A549 (cell line): Measurements from ENCODE around the gene VPS13A. TPM values are rescaled to one million over a fixed set of nuclear protein-coding genes. Genes with fewer than 3 reads are reported as not detected.

Source experiments
- ATAC-seq, 2 experiments: fragments of 200-7000 bp in 1 of 2; fragments of >200 bp in 1 of 2; cut with Nextera tagmentation in 1 of 2; cut with Tn5 transposase in 1 of 2; 3 replicates each; pipeline versions ENCODE4 v1.8.0 to v1.9.1; 2018 to 2020; ENCODE audit warnings: mild to moderate bottlenecking in 1 of 2, moderate library complexity in 1 of 2
- CTCF ChIA-PET: fragments of 300-600 bp; sonication (Branson Sonifier 250); formaldehyde crosslinking; extraction: SDS; loops from one replicate; lab custom pipeline; 2021; ENCODE audit warnings: antibody characterized with exemption, inconsistent platforms; lab: Yijun Ruan, JAX
- POLR2A ChIA-PET: fragments of 350-600 bp; formaldehyde crosslinking; extraction: SDS; loops from one replicate; lab custom pipeline; 2021; ENCODE audit warnings: antibody characterized with exemption, inconsistent platforms; lab: Yijun Ruan, JAX
- DNase-seq, 2 experiments: peaks; one replicate each; pipeline versions ENCODE4 v3.0.0 to v3.0.0-alpha.2; 2011 to 2016; ENCODE audit warnings: low read depth in 1 of 2, low spot score in 1 of 2
- FAIRE-seq: peaks from 2 replicates; lab custom pipeline; 2011; peaks lifted over from hg19 to GRCh38; lab: Jason Lieb, UNC
- H3K27ac ChIP-seq, 2 experiments: fragments of >200 bp; sonication (Bioruptor Twin); formaldehyde crosslinking; 3 replicates each; pipeline ENCODE4 v1.5.1; 2016 to 2017
- H3K4me1 ChIP-seq: fragments of >200 bp; sonication (Bioruptor Twin); formaldehyde crosslinking; 3 replicates; pipeline ENCODE4 v1.6.1; 2016
- H3K4me2 ChIP-seq: fragments of >200 bp; sonication (Bioruptor Twin); formaldehyde crosslinking; 3 replicates; pipeline ENCODE4 v1.6.1; 2016
- H3K4me3 ChIP-seq: fragments of >200 bp; sonication (Bioruptor Twin); formaldehyde crosslinking; 3 replicates; pipeline ENCODE4 v1.5.1; 2016
- H3K9me3 ChIP-seq: fragments of >200 bp; sonication (Bioruptor Twin); formaldehyde crosslinking; 3 replicates; pipeline ENCODE4 v1.6.1; 2016
- BHLHE40 ChIP-seq: IDR thresholded peaks from 2 replicates; pipeline ENCODE4 v1.6.1; 2012; ENCODE audit warnings: low read depth, low read length, inconsistent platforms
- CBX8 ChIP-seq: fragments of 200-600 bp; sonication (generic); IDR thresholded peaks from 2 replicates; pipeline ENCODE4 v1.6.1; 2016
- EHF ChIP-seq: fragments of 250-450 bp; sonication (Bioruptor Pico); IDR thresholded peaks from 2 replicates; pipeline ENCODE4 v1.5.0; 2020; ENCODE audit warnings: mild to moderate bottlenecking
- GATA3 ChIP-seq: IDR thresholded peaks from 2 replicates; pipeline ENCODE4 v1.6.1; 2012; ENCODE audit warnings: borderline replicate concordance
- HEYL ChIP-seq: fragments of 250-450 bp; sonication (Bioruptor Pico); IDR thresholded peaks from 2 replicates; pipeline ENCODE4 v1.8.0; 2021; ENCODE audit warnings: mild to moderate bottlenecking, moderate library complexity
- HOXA7 ChIP-seq: fragments of 250-450 bp; sonication (Bioruptor Pico); IDR thresholded peaks from 2 replicates; pipeline ENCODE4 v1.5.0; 2020; ENCODE audit warnings: mild to moderate bottlenecking, moderate library complexity
- JUNB ChIP-seq: fragments of >200 bp; sonication (Bioruptor Twin); formaldehyde crosslinking; IDR thresholded peaks from 2 replicates; pipeline ENCODE4 v1.6.1; 2016
- KDM5A ChIP-seq: fragments of 200-600 bp; sonication (generic); IDR thresholded peaks from 2 replicates; pipeline ENCODE4 v1.6.1; 2016; ENCODE audit warnings: antibody characterized with exemption, mild to moderate bottlenecking
- NFE2L2 ChIP-seq: fragments of 150-350 bp; conservative IDR thresholded peaks from 2 replicates; pipeline ENCODE4 v1.6.1; 2014; ENCODE audit warnings: low read length
- NPAS2 ChIP-seq: fragments of 250-450 bp; sonication (Bioruptor Pico); IDR thresholded peaks from 2 replicates; pipeline ENCODE4 v1.8.0; 2022; ENCODE audit warnings: mild to moderate bottlenecking, moderate library complexity, borderline replicate concordance
- PHF8 ChIP-seq: fragments of 200-600 bp; sonication (generic); IDR thresholded peaks from 2 replicates; pipeline ENCODE4 v1.6.1; 2016; ENCODE audit warnings: low read depth, mild to moderate bottlenecking, antibody characterized with exemption, moderate library complexity, borderline replicate concordance
- POLR2A ChIP-seq: IDR thresholded peaks from 2 replicates; pipeline ENCODE4 v1.6.1; 2012; ENCODE audit warnings: mild to moderate bottlenecking, low read length
- RAD21 ChIP-seq, 2 experiments: fragments of >200 bp in 1 of 2; sonication (Bioruptor Twin) in 1 of 2; formaldehyde crosslinking in 1 of 2; IDR thresholded peaks in 1 of 2; conservative IDR thresholded peaks in 1 of 2; 2 replicates in 1 of 2; 3 replicates in 1 of 2; pipeline ENCODE4 v1.6.1; 2012 to 2018; ENCODE audit warnings: inconsistent platforms in 1 of 2
- RARB ChIP-seq: fragments of 250-450 bp; sonication (Bioruptor Pico); IDR thresholded peaks from 2 replicates; pipeline ENCODE4 v1.8.0; 2021; ENCODE audit warnings: mild to moderate bottlenecking, moderate library complexity
- RCOR1 ChIP-seq: fragments of 150-350 bp; IDR thresholded peaks from 2 replicates; pipeline ENCODE4 v1.6.1; 2014; ENCODE audit warnings: antibody characterized with exemption, low read length, low read depth
- RFX5 ChIP-seq: fragments of 450-650 bp; IDR thresholded peaks from 2 replicates; pipeline ENCODE4 v1.7.1; 2014; ENCODE audit warnings: antibody characterized with exemption, mild to moderate bottlenecking, moderate library complexity
- RNF2 ChIP-seq: fragments of 200-600 bp; sonication (generic); IDR thresholded peaks from 2 replicates; pipeline ENCODE4 v1.6.1; 2016; ENCODE audit warnings: low read depth, mild to moderate bottlenecking, antibody characterized with exemption, moderate library complexity, borderline replicate concordance
- SMC3 ChIP-seq: fragments of >200 bp; sonication (Bioruptor Twin); formaldehyde crosslinking; IDR thresholded peaks from 3 replicates; pipeline ENCODE4 v1.6.1; 2018; ENCODE audit warnings: inconsistent platforms
- SREBF2 ChIP-seq: fragments of 450-650 bp; IDR thresholded peaks from 2 replicates; pipeline ENCODE4 v1.6.1; 2014; ENCODE audit warnings: mild to moderate bottlenecking, moderate library complexity
- TFCP2L1 ChIP-seq: fragments of 250-450 bp; sonication (Bioruptor Pico); IDR thresholded peaks from 2 replicates; pipeline ENCODE4 v1.5.0; 2021; ENCODE audit warnings: mild to moderate bottlenecking
- ZSCAN20 ChIP-seq: fragments of 250-450 bp; sonication (Bioruptor Pico); IDR thresholded peaks from 2 replicates; pipeline ENCODE4 v1.8.0; 2022; ENCODE audit warnings: mild to moderate bottlenecking, moderate library complexity
- WGBS: methylation state at CpG from one replicate; pipeline ENCODE4 v1.1.6; 2017; ENCODE audit errors: missing lambda C conversion rate; 5-methylcytosine and 5-hydroxymethylcytosine counted together
- polyA plus RNA-seq, 4 experiments: library from polyadenylated mRNA; depleted of rRNA in 3 of 4; stranded (reverse); fragments of >200 nt; fragmentation: RNase III in 1 of 4; extraction: RNeasy Plus Mini Kit Qiagen cat#74134 plus additional on column Dnase treatment in 1 of 4; gene quantifications; 2 replicates in 3 of 4; 3 replicates in 1 of 4; pipeline ENCODE4 v1.2.3, GENCODE V29; 2011 to 2017
- TF ChIP-seq, protein P1 (sequence below): fragments of >200 bp; sonication (Bioruptor Twin); formaldehyde crosslinking; IDR thresholded peaks from 3 replicates; pipeline ENCODE4 v1.5.1; 2016
- TF ChIP-seq, protein P2 (sequence below): IDR thresholded peaks from 2 replicates; pipeline ENCODE4 v1.6.1; 2012
- TF ChIP-seq, protein P3 (sequence below): IDR thresholded peaks from 2 replicates; pipeline ENCODE4 v1.6.1; 2012
- TF ChIP-seq, protein P4 (sequence below): fragments of >200 bp; sonication (Bioruptor Twin); formaldehyde crosslinking; IDR thresholded peaks from 3 replicates; pipeline ENCODE4 v1.6.1; 2016

Gene VPS13A
- polyA plus RNA-seq, 2 of the 4 experiments (the other 2 are of a cell fraction), result 12.3 to 66.6 TPM

DNA sequence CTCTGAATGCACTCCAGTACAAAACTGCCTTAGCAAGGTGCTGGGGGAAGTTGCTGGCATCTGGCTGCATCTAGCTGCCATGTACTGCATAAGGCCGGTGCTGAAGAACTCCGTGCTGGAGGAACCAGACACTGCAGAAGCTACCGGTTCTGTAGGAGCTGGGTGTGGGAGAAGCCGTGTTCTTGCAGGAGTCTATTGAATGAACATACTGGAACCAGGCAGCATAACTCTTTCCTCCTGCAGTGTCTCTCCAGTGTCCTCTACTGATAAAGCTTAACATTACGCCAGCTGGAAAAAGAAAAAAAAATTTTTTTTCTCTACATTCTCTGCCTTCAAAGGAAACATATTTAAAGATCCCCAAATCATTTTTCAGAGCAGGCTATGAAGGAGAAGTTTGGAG, 38.5 kb downstream of the VPS13A start:
- ATAC-seq (peak; percentile 68 to 80; a peak in 5 of 6 replicates), DNase-seq (peak in 1 of 2 experiments; percentile 37), FAIRE-seq (no peak)
- H3K27ac ChIP-seq, result no peak overlapping the region
- ChIA-PET CTCF (interaction anchor here (0.7 to 1.8 kb wide), 7 partner anchors 8 to 51 kb away, joined by 3 to 17 read pairs (median 3); no protein-coding TSS in a partner anchor), POLR2A (interaction anchor here (1.0 kb wide), 1 partner anchor 39 kb away, joined by 3 read pairs; the partner anchor contains the start of gene VPS13A)
- 82% methylated on average over 5 of the region's 5 CpGs for WGBS
- H3K9me3 ChIP-seq, result no peaks in the 10 kb centered on the region
- H3K4me3 ChIP-seq, result no peak overlapping the region
- TF ChIP-seq PHF8 (no peak), RAD21 (conservative IDR thresholded peaks at IDR 0.05 in 1 of 2, IDR thresholded peaks at IDR 0.05 in 1 of 2) (peak; percentile 45 to 56), BHLHE40 (no peak), CBX8 (no peak), TFCP2L1 (CRISPR knock-in tag) (no peak), SMC3 (0 out of 3 replicates have a peak, but pooled peaks have one; percentile 19), KDM5A (no peak), JUNB (no peak)
- TF ChIP-seq, protein P1, sequence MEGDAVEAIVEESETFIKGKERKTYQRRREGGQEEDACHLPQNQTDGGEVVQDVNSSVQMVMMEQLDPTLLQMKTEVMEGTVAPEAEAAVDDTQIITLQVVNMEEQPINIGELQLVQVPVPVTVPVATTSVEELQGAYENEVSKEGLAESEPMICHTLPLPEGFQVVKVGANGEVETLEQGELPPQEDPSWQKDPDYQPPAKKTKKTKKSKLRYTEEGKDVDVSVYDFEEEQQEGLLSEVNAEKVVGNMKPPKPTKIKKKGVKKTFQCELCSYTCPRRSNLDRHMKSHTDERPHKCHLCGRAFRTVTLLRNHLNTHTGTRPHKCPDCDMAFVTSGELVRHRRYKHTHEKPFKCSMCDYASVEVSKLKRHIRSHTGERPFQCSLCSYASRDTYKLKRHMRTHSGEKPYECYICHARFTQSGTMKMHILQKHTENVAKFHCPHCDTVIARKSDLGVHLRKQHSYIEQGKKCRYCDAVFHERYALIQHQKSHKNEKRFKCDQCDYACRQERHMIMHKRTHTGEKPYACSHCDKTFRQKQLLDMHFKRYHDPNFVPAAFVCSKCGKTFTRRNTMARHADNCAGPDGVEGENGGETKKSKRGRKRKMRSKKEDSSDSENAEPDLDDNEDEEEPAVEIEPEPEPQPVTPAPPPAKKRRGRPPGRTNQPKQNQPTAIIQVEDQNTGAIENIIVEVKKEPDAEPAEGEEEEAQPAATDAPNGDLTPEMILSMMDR, result peak; percentile 42; the same call in 2 of the 3 replicates
- H3K4me2 ChIP-seq, result no peak overlapping the region
- peaks cover 12% of the 10 kb centered on the region; the same call in 1 of the 3 replicates for H3K4me1 ChIP-seq

DNA sequence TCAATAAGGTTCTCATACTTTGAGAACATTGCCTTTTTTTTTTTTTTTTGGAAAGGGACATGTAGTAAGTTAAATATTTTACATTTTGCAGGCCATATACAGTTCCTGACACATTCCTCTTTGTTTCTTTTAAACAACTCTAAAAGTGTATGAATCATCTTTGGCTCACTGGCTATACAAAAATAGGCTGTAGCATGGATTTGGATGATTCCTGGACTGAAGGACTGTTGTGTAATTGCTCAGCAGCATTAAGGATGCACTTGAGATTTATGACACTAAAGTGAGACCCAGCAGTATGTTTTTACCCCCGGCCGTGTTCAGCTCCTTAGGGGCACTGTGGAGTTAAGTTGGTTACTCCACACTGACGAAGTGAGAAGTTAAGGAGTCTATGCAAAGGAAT, 41.3 kb downstream of the VPS13A start:
- Histone ChIP-seq H3K4me1 (peaks cover 12% of the 10 kb centered on the region; the same call in 1 of the 3 replicates), H3K4me3 (no peak overlapping the region), H3K4me2 (no peak overlapping the region), H3K27ac (no peak overlapping the region), H3K9me3 (no peaks in the 10 kb centered on the region)
- ATAC-seq, result no peak
- ChIA-PET CTCF (no interaction called here), POLR2A (no interaction called here)
- DNase-seq, result no peak
- TF ChIP-seq EHF (CRISPR knock-in tag) (no peak), PHF8 (no peak), NFE2L2 (no peak), HOXA7 (CRISPR knock-in tag) (no peak), RFX5 (no peak), RCOR1 (no peak), HEYL (CRISPR knock-in tag) (no peak), SREBF2 (no peak), RARB (CRISPR knock-in tag) (no peak), ZSCAN20 (CRISPR knock-in tag) (no peak), TFCP2L1 (CRISPR knock-in tag) (no peak), KDM5A (no peak), RNF2 (no peak), GATA3 (no peak), NPAS2 (CRISPR knock-in tag) (no peak), POLR2A (no peak)
- TF ChIP-seq, protein P2, sequence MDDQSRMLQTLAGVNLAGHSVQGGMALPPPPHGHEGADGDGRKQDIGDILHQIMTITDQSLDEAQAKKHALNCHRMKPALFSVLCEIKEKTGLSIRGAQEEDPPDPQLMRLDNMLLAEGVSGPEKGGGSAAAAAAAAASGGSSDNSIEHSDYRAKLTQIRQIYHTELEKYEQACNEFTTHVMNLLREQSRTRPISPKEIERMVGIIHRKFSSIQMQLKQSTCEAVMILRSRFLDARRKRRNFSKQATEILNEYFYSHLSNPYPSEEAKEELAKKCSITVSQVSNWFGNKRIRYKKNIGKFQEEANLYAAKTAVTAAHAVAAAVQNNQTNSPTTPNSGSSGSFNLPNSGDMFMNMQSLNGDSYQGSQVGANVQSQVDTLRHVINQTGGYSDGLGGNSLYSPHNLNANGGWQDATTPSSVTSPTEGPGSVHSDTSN, result no peak
- TF ChIP-seq, protein P3, sequence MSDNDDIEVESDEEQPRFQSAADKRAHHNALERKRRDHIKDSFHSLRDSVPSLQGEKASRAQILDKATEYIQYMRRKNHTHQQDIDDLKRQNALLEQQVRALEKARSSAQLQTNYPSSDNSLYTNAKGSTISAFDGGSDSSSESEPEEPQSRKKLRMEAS, result no peak
- TF ChIP-seq, protein P1, result no peak
- TF ChIP-seq, protein P4, sequence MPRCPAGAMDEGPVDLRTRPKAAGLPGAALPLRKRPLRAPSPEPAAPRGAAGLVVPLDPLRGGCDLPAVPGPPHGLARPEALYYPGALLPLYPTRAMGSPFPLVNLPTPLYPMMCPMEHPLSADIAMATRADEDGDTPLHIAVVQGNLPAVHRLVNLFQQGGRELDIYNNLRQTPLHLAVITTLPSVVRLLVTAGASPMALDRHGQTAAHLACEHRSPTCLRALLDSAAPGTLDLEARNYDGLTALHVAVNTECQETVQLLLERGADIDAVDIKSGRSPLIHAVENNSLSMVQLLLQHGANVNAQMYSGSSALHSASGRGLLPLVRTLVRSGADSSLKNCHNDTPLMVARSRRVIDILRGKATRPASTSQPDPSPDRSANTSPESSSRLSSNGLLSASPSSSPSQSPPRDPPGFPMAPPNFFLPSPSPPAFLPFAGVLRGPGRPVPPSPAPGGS, result no peak
- 98% methylated on average over 3 of the region's 3 CpGs for WGBS
- no peak for FAIRE-seq
